HG02840 (cell line): Measurements from ENCODE around the gene TLL2.

Experiments
- ATAC-seq: cut with Tn5 transposase; IDR thresholded peaks from one replicate; pipeline ENCODE4 v1.9.1; 2021; ENCODE audit warnings: mild to moderate bottlenecking, moderate library complexity, moderate number of reproducible peaks; ENCODE audit not compliant: unreplicated experiment, low FRiP score

Gene TLL2

DNA sequence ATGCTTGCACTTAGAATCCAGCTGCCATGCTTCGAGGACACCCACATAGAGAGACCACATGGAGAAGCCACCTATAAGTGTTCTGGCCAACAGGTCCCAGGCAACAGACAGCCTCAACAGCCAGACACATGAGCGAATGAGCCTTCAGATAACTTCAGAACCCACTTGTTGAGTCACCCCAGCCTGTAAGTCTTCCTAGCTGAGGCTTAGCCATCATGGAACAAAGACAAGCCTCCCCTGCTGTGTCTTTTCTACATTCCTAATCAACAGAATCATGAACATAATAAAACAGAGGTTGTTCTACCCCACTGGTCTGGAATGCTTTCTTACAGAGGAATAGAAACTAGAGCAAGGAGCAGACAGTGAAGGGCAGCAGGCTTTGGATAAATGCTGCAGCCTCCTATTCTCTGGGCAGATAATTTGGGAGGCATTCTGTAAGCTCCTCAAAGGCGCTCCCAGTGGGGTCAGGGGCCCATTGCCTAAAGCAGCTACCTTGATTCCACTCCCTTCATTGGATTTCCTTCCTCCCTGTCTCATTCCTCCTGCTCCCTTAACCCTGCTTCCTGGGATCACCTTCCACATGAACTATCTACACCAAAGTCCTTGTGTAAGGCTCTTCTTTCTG is 4.6 kb downstream of the TLL2 start:
- no peak for ATAC-seq

DNA sequence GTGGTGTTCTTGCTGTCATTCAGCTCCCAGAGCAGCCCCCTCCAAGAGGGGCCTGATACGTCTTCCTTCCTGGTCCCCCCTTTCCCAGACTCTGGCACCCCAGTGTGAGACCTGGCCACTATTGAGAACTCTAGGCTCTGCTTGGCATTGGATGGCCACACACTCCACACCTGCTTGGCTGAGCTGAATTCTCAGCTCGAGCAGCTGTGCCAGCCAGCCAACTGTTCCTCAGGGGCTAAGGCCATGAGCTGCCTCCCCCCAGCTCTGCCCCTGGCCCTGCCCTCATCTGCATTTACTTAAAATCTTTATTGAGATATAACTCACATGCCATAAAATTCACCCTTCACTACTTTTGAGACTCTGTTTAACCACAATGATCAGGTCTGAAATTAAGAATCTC is 6.7 kb downstream of the TLL2 start:
- no peak for ATAC-seq

GRCh38 chr10:96505150-96506136 is 8.3 kb downstream of the TLL2 start:
- ATAC-seq = no peak

GRCh38 chr10:96502561-96503282 is 11.0 kb downstream of the TLL2 start:
- ATAC-seq = no peak

DNA sequence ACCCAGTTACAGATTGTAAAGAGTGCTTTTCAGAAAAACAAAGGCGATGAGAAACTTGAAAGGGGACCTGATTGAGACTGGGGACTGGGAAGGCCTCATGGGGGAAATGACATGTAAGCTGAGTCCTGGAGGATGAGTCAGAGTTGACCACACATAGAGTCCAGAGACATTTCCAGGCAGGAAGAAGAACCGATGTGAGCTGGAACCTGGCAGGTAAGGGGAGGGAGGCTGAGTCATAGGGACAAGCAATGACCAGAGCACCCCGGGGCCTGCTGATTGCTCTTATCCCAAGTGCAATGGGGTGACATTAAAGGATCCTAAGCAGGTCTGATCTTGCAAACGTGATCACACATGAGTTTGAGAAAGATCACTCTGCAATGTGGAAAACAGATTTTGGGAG is 11.7 kb downstream of the TLL2 start:
- no peak for ATAC-seq

DNA sequence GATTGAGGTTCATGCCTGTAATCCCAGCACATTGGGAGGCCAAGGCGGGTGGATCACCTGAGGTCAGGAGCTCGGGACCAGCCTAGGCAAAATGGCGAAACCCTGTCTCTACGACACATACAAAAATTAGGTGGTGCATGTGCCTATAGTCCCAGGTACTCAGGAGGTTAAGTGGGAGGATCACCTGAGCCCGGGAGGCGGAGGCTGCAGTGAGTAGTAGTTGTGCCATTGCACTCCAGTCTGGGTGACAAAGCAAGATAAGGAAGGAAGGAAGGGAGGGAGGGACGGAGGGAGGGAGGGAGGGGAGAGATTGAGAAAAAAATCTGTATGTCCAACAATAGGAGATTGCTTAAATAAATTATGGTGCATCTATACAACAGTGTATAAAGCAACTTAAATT is 13.2 kb downstream of the TLL2 start:
- no peak for ATAC-seq

- ATAC-seq = no peak
Measured at GRCh38 chr10:96500050-96500449, 13.7 kb downstream of the TLL2 start.

DNA sequence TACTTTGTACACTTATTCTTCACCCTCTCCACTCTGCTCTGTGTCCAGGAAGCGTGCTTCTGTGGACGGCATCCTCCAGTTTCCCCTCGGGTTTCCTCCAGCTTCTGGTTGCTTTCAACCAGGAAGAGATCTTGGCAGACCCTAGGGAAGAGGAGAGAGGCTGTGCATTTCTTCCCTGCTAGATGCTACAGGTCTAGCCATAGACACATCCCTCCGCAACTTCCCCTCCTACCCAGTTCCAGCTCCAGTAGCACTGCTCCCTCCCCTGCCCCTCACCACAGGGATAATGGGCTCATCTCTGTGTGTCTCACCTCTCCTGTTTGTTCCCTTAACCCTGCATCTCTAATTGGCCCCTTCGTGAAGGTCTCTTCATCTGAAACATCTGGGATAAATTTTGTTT is 16.3 kb downstream of the TLL2 start:
- no peak for ATAC-seq

GRCh38 chr10:96496281-96496925 is 17.3 kb downstream of the TLL2 start:
- ATAC-seq = no peak

DNA sequence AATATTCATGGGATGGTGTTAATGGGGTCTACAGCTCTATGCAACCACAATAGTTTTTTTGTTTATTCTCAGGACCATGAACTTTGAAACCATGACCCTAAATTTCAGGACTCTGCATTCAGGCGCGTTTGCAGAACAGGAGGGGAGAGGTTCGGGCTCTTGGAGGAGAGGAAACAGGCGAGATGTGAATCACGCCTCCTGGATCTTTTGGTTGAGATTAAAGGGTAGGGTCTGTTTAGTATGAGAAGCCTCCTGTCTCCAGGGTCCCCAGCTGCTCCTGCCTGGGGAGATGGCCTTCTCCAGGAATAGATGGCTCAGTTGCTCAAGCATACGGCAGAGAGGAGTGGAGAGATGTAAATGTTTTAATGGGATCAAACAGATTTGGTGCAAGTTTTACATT is 18.2 kb downstream of the TLL2 start:
- ATAC-seq = no peak

- no peak for ATAC-seq
Measured at GRCh38 chr10:96494694-96495093, 19.0 kb downstream of the TLL2 start.

DNA sequence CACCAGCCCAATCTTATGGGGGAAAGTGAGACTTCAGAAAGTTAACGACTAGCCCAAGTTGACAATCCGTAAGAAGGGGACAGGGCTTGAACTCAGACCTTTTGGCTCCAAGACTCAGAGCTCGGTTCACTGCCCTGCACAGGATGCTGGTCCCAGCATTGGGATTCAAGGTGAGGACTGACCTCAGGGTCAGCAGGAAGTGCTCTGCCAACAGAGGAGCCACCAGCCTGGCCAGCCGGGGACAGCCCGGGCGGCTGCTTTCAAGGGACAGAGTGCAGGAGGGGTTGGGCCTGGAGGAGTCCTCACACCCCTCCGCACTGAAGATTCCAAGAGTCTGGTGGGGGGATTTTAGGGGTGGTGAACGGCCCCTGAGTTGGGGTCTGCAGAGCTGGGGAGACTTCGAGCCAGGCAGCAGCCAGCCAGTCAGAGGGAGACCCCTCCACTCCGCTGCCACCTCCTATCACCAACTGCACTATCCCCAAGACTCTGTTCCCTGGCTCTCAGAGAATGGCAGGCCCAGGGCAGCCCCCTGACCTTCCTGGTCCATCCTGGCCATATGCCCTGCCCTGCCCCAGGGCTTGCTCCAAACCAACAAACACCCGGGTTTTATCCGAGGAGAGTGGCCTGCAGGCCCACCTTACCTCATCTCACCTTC is 19.7 kb downstream of the TLL2 start:
- no peak for ATAC-seq

GRCh38 chr10:96493254-96493653 is 20.5 kb downstream of the TLL2 start:
- ATAC-seq = no peak

- ATAC-seq = no peak
Measured at GRCh38 chr10:96491303-96491702, 22.4 kb downstream of the TLL2 start.

- no peak for ATAC-seq
Measured at GRCh38 chr10:96488161-96488935, 25.4 kb downstream of the TLL2 start.

DNA sequence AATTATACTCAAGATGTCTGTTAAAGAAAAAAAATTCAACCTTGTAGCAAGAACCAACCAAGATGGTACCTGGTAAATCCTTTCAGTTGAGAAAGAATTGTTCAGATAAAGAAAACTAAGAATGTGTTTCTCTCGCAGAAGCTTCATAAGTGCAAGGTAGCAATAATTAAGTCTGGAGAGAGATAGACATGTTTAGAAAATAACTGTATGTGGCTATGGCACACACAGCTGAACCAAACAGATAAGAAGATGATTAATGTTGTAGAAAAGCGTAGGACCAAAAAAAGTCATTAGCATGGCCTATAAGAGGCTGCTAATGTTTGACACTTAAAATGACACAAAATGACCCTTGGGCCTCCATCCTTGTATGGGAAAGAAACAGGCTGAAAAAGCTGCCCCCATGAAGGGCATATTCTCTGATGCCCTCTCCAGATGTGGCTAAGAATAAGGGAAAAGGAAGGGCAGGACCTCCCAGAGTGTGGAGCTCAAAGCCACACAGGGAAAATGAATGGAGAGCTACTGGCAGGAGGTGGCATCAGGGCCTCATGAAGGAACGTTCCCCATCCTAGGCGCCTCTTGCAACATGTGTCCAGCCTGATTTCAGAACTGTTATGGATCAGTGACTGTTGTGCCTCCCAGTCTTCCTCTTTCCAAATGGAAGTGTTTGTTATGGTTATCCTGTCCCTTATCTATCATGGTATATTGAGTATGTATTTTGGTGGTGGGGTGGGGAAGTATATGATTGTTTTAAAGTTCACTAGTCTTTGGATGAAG is 30.7 kb downstream of the TLL2 start:
- ATAC-seq = no peak

GRCh38 chr10:96478355-96478754 is 35.4 kb downstream of the TLL2 start:
- no peak for ATAC-seq

- no peak for ATAC-seq
Measured at GRCh38 chr10:96473866-96474265, 39.9 kb downstream of the TLL2 start.
